ENCODE results near the gene HAS3. TPM values are rescaled to one million over a fixed set of nuclear protein-coding genes. Genes with fewer than 3 reads are reported as not detected.
A peak's percentile ranks its signal among the peaks of the same experiment; 100 is the strongest.
"Not testable (repeated sequence)": the region's sequence is repeated elsewhere in the genome, so short reads cannot be mapped to it uniquely, and the experiment has no call there.

Gene HAS3
- total RNA-seq, 2 donors from 2014 or later = 0.26 to 0.99 TPM

DNA sequence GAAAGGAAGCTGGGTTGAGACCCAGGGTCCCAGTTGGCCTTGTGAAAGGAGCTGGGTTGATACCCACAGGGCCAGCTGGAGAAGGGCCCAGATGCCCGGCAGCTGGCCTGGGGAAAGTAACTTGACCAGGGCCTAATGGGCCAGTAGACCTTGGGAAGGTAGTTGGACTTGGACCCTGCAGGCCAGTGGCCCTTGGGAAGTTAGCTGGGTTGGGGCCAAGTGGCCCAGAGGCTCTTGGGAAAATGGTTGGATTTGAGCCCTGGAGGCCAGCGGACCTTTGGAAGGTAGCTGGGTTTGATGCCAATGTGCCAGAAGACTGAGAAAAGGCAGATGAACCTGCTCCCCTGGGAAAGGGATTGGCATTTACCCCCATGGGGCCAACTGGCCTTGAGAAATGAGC lies 13.5 kb downstream of the HAS3 start:
- ATAC-seq = peak; percentile 74
- Histone ChIP-seq H3K27me3 (no peaks in the 10 kb centered on the region), H3K4me3 (no peak overlapping the region), H3K4me1 (peaks cover 28% of the 10 kb centered on the region), H3K9me3 (no peaks in the 10 kb centered on the region), H3K27ac (peak overlapping the region in 3 of 4 donors; percentile 27 to 65 (median 48)), H3K36me3 (replicated peaks in 1 of 2; ENCODE audit: insufficient read depth in 1 of 2, low read depth in 2 of 2) (no peaks in the 10 kb centered on the region)
- no peak for TF ChIP-seq POLR2A (IDR thresholded peaks at IDR 0.05)
- TF ChIP-seq, protein P1, sequence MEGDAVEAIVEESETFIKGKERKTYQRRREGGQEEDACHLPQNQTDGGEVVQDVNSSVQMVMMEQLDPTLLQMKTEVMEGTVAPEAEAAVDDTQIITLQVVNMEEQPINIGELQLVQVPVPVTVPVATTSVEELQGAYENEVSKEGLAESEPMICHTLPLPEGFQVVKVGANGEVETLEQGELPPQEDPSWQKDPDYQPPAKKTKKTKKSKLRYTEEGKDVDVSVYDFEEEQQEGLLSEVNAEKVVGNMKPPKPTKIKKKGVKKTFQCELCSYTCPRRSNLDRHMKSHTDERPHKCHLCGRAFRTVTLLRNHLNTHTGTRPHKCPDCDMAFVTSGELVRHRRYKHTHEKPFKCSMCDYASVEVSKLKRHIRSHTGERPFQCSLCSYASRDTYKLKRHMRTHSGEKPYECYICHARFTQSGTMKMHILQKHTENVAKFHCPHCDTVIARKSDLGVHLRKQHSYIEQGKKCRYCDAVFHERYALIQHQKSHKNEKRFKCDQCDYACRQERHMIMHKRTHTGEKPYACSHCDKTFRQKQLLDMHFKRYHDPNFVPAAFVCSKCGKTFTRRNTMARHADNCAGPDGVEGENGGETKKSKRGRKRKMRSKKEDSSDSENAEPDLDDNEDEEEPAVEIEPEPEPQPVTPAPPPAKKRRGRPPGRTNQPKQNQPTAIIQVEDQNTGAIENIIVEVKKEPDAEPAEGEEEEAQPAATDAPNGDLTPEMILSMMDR (IDR thresholded peaks at IDR 0.05) = no peak
- intact Hi-C loops (cut with DNase I) = no loop called here
- WGBS, 2 donors = 21 to 25% methylated on average over 2 of the region's 2 CpGs
- peak; percentile 75 to 86 (median 82) for DNase-seq

- peak overlapping the region in 3 of 4 donors; percentile 27 to 65 (median 48) for H3K27ac ChIP-seq
- peaks cover 28% of the 10 kb centered on the region for H3K4me1 ChIP-seq
- H3K27me3 ChIP-seq = no peaks in the 10 kb centered on the region
- ATAC-seq (peak; percentile 36), DNase-seq (peak in 2 of 4 donors; percentile 26 to 46)
- H3K36me3 ChIP-seq (replicated peaks in 1 of 2; ENCODE audit: insufficient read depth in 1 of 2, low read depth in 2 of 2) = no peaks in the 10 kb centered on the region
- 54% methylated on average over 2 of the region's 2 CpGs; no CpG with 5 or more reads in 1 of the 2 donors for WGBS, 2 donors
- no peak overlapping the region for H3K4me3 ChIP-seq
- no peak for TF ChIP-seq POLR2A (IDR thresholded peaks at IDR 0.05)
- TF ChIP-seq, protein P1 (IDR thresholded peaks at IDR 0.05) = no peak
- intact Hi-C loops (cut with DNase I) = no loop called here
- no peaks in the 10 kb centered on the region for H3K9me3 ChIP-seq
These were observed 14.1 kb downstream of the HAS3 start for GRCh38 chr16:69119536-69119935.

DNA sequence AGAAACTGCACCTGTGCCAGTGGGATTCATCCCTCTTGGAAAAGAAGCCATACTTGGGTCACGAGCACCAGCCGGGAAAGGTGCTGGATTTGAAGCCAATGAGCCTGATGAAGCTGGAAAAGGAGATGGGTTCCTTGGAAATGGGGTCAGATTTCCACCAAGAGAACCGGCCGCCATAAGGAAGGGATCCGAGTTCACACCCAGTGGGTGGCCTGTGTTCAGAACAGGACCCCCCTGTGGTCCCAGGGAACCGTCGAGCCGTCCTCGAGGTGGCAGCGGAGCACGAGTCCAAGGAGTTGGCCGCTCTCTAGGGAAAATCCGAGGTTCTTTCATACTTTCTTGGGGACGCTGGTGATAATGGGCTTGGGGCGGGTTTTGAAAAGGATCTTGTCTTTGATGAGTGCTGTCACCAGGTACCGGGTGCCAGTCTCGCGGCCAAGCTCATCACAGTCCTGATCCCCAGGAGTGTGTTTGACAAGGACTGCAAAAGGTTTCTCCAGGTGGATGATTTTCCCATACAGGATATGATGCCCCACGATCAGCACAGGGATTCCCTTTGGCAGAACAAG lies 14.7 kb downstream of the HAS3 start:
- Histone ChIP-seq H3K36me3 (replicated peaks in 1 of 2; ENCODE audit: insufficient read depth in 1 of 2, low read depth in 2 of 2) (no peaks in the 10 kb centered on the region), H3K4me1 (peaks cover 28% of the 10 kb centered on the region), H3K4me3 (no peak overlapping the region), H3K27me3 (no peaks in the 10 kb centered on the region), H3K27ac (peak overlapping the region in 3 of 4 donors; percentile 27 to 65 (median 48)), H3K9me3 (no peaks in the 10 kb centered on the region)
- TF ChIP-seq, protein P1 (IDR thresholded peaks at IDR 0.05) = no peak
- TF ChIP-seq POLR2A (IDR thresholded peaks at IDR 0.05) = no peak
- WGBS, 2 donors = 94 to 96% methylated on average over 19 of the region's 19 CpGs
- intact Hi-C loops (cut with DNase I) = loop anchor here (5.0 to 10.0 kb wide), 2 partner anchors 218 to 275 kb away; partner anchors contain the start of gene TANGO6
- ATAC-seq = no peak
- no peak for DNase-seq

DNA sequence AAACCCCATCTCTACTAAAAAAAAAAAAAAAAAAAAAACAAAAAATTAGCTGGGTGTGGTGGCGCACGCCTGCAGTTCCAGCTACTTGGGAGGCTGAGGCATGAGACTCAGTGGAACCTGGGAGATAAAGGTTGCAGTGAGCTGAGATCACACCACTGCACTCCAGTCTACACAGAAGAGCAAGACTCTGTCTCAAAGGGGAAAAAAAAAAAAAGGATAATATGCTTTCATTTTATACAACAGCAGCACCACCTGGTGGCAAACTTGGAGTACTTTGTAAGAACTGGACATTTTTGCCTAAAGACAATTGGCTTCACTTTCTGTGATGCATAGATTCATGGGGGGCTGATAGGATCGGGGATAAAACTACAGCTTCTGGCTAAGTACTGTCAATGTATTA lies 18.5 kb downstream of the HAS3 start:
- peaks cover 15% of the 10 kb centered on the region for H3K4me1 ChIP-seq
- peak; percentile 53 for ATAC-seq
- no peak overlapping the region for H3K4me3 ChIP-seq
- H3K9me3 ChIP-seq = no peaks in the 10 kb centered on the region
- no peak overlapping the region for H3K27ac ChIP-seq
- peak; percentile 72 to 80 (median 75) for DNase-seq
- 79 to 81% methylated on average over 3 of the region's 3 CpGs for WGBS, 2 donors
- intact Hi-C loops (cut with DNase I) = loop anchor here (5.0 to 10.0 kb wide), 2 partner anchors 222 to 279 kb away; partner anchors contain the start of gene TANGO6
- TF ChIP-seq, protein P1 (IDR thresholded peaks at IDR 0.05) = peak in 6 of 7 experiments; percentile 44 to 84 (median 77)
- no peak for TF ChIP-seq POLR2A (IDR thresholded peaks at IDR 0.05)
- no peaks in the 10 kb centered on the region for H3K27me3 ChIP-seq
- H3K36me3 ChIP-seq (replicated peaks in 1 of 2; ENCODE audit: insufficient read depth in 1 of 2, low read depth in 2 of 2) = no peaks in the 10 kb centered on the region

GRCh38 chr16:69124406-69124805 lies 19.0 kb downstream of the HAS3 start:
- not testable (repeated sequence) for H3K9me3 ChIP-seq; H3K27ac ChIP-seq; H3K36me3 ChIP-seq (replicated peaks in 1 of 2; ENCODE audit: insufficient read depth in 1 of 2, low read depth in 2 of 2); H3K4me3 ChIP-seq; ATAC-seq; H3K27me3 ChIP-seq; H3K4me1 ChIP-seq; DNase-seq
- intact Hi-C loops (cut with DNase I) = loop anchor here (5.0 to 10.0 kb wide), 2 partner anchors 222 to 280 kb away; partner anchors contain the start of gene TANGO6
- WGBS, 2 donors = 77 to 81% methylated on average over 8 of the region's 8 CpGs

DNA sequence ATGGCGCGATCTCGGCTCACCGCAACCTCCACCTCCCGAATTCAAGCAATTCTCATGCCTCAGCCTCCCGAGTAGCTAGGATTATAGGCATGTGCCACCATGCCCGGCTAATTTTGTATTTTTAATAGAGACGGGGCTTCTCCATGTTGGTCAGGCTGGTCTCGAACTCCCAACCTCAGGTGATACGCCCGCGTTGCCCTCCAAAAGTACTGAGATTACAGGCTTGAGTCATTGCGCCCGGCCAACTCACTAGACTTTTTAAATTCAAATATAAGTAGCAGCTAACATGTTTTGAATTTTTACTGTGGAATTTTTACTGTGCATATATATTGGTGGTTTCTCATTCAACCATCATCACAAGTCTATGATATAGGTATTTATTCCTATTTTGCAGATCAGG lies 19.5 kb downstream of the HAS3 start:
- H3K9me3 ChIP-seq; H3K4me3 ChIP-seq; ATAC-seq; H3K36me3 ChIP-seq (replicated peaks in 1 of 2; ENCODE audit: insufficient read depth in 1 of 2, low read depth in 2 of 2); H3K27me3 ChIP-seq; H3K27ac ChIP-seq; H3K4me1 ChIP-seq; DNase-seq: not testable (repeated sequence)
- intact Hi-C loops (cut with DNase I) = loop anchor here (5.0 to 10.0 kb wide), 2 partner anchors 223 to 280 kb away; partner anchors contain the start of gene TANGO6
- 88 to 94% methylated on average over 14 of the region's 14 CpGs for WGBS, 2 donors

Measured in body of pancreas (tissue), 4 donors.